ENCODE data around the gene NTRK2. TPM values are rescaled to one million over a fixed set of nuclear protein-coding genes. Genes with fewer than 3 reads are reported as not detected.

NTRK2 gene
- total RNA-seq, 1 experiment from 2014 or later: not detected

DNA sequence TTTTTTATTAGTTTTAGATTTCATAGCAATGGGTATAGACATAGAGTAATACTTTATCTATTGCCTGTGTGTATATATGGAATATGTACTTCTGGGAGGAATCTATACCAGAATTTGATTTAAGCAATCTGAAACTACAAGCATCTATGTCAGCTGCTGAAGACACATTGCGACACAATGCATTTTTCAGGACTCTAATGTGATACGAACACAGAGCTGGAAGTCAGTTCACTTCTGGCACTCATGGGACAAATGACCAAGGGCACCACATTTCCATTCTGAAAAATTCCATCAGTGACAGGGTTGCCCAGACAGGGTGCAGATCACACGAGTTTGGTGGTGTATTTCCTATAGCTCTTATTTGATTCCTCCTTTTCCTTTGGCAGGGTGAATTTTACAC is 259.5 kb downstream of the NTRK2 start:
- peaks cover 16% of the 10 kb centered on the region for H3K27me3 ChIP-seq (ENCODE audit: insufficient read depth, low read depth)
- no peaks in the 10 kb centered on the region for H3K4me1 ChIP-seq (replicated peaks; ENCODE audit: insufficient read depth)
- ChIA-PET POLR2A (ENCODE audit: unreplicated experiment) (no interaction called here), CTCF (no interaction called here)
- no TSS peak for BruUV-seq (replicated peaks)
- H3K79me2 ChIP-seq (ENCODE audit: low read depth): no peaks in the 10 kb centered on the region
- no peaks in the 10 kb centered on the region for H3K36me3 ChIP-seq (ENCODE audit: low read depth)
- no peak for TF ChIP-seq EZH2 (IDR thresholded peaks at IDR 0.05; ENCODE audit: low read depth)
- TF ChIP-seq, protein P1, sequence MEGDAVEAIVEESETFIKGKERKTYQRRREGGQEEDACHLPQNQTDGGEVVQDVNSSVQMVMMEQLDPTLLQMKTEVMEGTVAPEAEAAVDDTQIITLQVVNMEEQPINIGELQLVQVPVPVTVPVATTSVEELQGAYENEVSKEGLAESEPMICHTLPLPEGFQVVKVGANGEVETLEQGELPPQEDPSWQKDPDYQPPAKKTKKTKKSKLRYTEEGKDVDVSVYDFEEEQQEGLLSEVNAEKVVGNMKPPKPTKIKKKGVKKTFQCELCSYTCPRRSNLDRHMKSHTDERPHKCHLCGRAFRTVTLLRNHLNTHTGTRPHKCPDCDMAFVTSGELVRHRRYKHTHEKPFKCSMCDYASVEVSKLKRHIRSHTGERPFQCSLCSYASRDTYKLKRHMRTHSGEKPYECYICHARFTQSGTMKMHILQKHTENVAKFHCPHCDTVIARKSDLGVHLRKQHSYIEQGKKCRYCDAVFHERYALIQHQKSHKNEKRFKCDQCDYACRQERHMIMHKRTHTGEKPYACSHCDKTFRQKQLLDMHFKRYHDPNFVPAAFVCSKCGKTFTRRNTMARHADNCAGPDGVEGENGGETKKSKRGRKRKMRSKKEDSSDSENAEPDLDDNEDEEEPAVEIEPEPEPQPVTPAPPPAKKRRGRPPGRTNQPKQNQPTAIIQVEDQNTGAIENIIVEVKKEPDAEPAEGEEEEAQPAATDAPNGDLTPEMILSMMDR (conservative IDR thresholded peaks at IDR 0.05): no peak
- no peaks in the 10 kb centered on the region for H3K9me3 ChIP-seq (ENCODE audit: insufficient read depth, low read depth)
- H3K9me2 ChIP-seq (ENCODE audit: insufficient read depth): no peaks in the 10 kb centered on the region
- no peaks in the 10 kb centered on the region for H4K20me1 ChIP-seq (ENCODE audit: insufficient read depth)
- H3K4me2 ChIP-seq: no peak overlapping the region
- no peak for DNase-seq
- H3F3A ChIP-seq (ENCODE audit: insufficient read depth, low read depth): no peaks in the 10 kb centered on the region
- intact Hi-C loops (cut with micrococcal nuclease; ENCODE audit: unreplicated experiment): no loop called here
- no peak overlapping the region for H3K4me3 ChIP-seq
- no peak overlapping the region for H3K27ac ChIP-seq
- no peak overlapping the region for H2AFZ ChIP-seq

DNA sequence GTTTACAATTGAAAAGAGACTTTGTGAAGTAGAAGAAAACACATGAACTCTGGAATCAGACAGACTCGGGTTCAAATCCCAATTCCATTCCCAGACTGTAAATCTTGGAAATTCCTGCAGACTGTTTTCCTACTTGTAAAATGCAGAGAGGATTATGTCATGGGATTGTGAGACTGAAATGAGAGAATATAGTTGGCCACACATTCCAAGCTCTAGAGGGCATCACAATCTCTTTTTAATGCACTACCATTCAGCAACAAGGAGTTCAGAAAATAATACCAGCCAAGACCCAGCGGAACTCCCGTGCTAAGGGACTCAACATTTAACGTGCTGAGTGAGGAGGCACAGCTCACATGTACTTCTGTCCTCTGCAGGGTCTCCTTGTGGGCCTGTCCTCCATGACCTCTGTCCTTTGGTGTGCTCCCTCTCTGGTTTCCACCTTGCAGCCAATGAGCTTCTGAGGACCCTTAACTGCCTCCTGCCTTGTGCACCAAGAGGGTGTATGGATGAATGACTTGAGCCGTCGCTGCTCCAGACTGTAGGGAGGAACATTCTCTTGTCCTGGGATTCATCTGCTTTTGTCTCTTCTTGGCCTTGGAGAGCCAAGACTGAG is 263.5 kb downstream of the NTRK2 start:
- Histone ChIP-seq H4K20me1 (ENCODE audit: insufficient read depth) (no peaks in the 10 kb centered on the region), H3K9me2 (ENCODE audit: insufficient read depth) (no peaks in the 10 kb centered on the region), H3K27ac (no peak overlapping the region), H3K27me3 (ENCODE audit: insufficient read depth, low read depth) (0 out of 2 replicates have a peak, but pooled peaks cover 3% of the 10 kb centered on the region), H3F3A (ENCODE audit: insufficient read depth, low read depth) (no peaks in the 10 kb centered on the region), H3K4me3 (no peak overlapping the region), H3K79me2 (ENCODE audit: low read depth) (no peaks in the 10 kb centered on the region), H3K4me2 (no peak overlapping the region), H3K36me3 (ENCODE audit: low read depth) (no peaks in the 10 kb centered on the region), H3K4me1 (replicated peaks; ENCODE audit: insufficient read depth) (no peaks in the 10 kb centered on the region), H2AFZ (no peak overlapping the region), H3K9me3 (ENCODE audit: insufficient read depth, low read depth) (no peaks in the 10 kb centered on the region; the same call in 1 of the 2 replicates)
- no peak for TF ChIP-seq EZH2 (IDR thresholded peaks at IDR 0.05; ENCODE audit: low read depth)
- TF ChIP-seq, protein P1 (conservative IDR thresholded peaks at IDR 0.05): no peak
- intact Hi-C loops (cut with micrococcal nuclease; ENCODE audit: unreplicated experiment): no loop called here
- BruUV-seq (replicated peaks): no TSS peak
- POLR2A ChIA-PET (ENCODE audit: unreplicated experiment): no interaction called here
- no peak for DNase-seq
- CTCF ChIA-PET: no interaction called here

DNA sequence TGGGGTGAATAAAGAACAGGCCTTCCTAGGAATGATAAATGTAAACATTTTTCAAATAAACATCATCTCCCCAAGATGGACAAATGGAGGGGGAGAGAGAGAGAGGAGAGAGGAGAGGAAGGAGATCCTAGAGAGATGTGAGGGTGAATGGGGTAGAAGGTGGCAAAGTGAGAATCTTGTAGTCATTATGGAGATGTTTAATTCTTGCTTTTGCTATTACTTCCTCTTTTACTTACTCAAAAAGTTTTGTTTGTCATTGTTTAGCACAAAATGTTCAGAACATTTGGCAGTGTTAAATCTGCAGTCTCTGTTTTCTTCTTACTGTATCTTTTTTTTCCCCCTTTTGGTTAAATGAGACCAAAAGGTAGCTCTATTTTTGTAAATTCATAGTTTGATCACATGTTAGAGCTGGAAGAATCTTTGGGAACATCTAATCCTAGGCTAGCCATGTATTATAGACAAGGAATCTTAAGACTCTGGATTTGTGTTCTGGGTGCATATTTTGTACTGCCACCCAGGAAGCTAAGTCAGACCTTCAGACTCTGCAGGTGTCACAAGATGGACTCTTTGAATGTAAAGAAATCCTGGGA is 266.1 kb downstream of the NTRK2 start:
- no peak overlapping the region for H3K4me3 ChIP-seq
- CTCF ChIA-PET: no interaction called here
- no peaks in the 10 kb centered on the region; the same call in 1 of the 2 replicates for H3K9me3 ChIP-seq (ENCODE audit: insufficient read depth, low read depth)
- H3K36me3 ChIP-seq (ENCODE audit: low read depth): no peaks in the 10 kb centered on the region
- H2AFZ ChIP-seq: no peak overlapping the region
- H3K27me3 ChIP-seq (ENCODE audit: insufficient read depth, low read depth): 0 out of 2 replicates have a peak, but pooled peaks cover 3% of the 10 kb centered on the region
- intact Hi-C loops (cut with micrococcal nuclease; ENCODE audit: unreplicated experiment): no loop called here
- no peak for TF ChIP-seq EZH2 (IDR thresholded peaks at IDR 0.05; ENCODE audit: low read depth)
- TF ChIP-seq, protein P1 (conservative IDR thresholded peaks at IDR 0.05): no peak
- H3K9me2 ChIP-seq (ENCODE audit: insufficient read depth): no peaks in the 10 kb centered on the region
- no peaks in the 10 kb centered on the region for H3K79me2 ChIP-seq (ENCODE audit: low read depth)
- no peak overlapping the region for H3K27ac ChIP-seq
- no TSS peak for BruUV-seq (replicated peaks)
- H3K4me2 ChIP-seq: no peak overlapping the region
- no peak for DNase-seq
- H3K4me1 ChIP-seq (replicated peaks; ENCODE audit: insufficient read depth): no peaks in the 10 kb centered on the region
- no peaks in the 10 kb centered on the region for H4K20me1 ChIP-seq (ENCODE audit: insufficient read depth)
- no peaks in the 10 kb centered on the region for H3F3A ChIP-seq (ENCODE audit: insufficient read depth, low read depth)
- POLR2A ChIA-PET (ENCODE audit: unreplicated experiment): no interaction called here
